Measurements from ENCODE around the gene HDGFL1. TPM values are rescaled to one million over a fixed set of nuclear protein-coding genes. Genes with fewer than 3 reads are reported as not detected.

HDGFL1 gene
- total and polyA plus RNA-seq, 4 donors: not detected

DNA sequence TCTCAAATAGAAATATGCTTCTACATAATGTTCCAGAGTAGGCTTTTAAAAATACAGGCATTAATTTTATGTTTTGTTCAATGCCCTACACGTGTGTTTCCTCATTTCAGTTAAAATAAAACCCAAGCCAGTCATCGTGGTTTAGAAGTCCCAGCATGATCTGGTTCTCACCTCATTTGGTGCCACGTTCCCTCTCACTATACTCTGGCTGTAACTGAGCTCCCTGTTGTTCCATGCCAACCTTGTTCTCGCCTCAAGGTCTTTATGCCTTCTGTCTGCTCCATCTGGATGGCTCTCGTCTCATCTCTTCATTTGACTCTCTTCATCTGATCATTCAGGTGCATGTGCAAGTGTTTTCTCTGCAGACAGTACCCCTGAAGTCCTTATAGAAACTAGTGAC, 32.6 kb downstream of the HDGFL1 start:
- H3K4me3 ChIP-seq (ENCODE audit: low read length in 2 of 2): no peak overlapping the region
- no peaks in the 10 kb centered on the region for H3K36me3 ChIP-seq (ENCODE audit: control insufficient read depth in 1 of 2, insufficient read depth in 2 of 2, low read length in 1 of 2)
- H3K9me3 ChIP-seq (ENCODE audit: control insufficient read depth, low read length): no peaks in the 10 kb centered on the region
- intact Hi-C loops (cut with DNase I): no loop called here
- ATAC-seq (ENCODE audit: low FRiP score): no peak
- 97% methylated on average over 5 of the region's 5 CpGs for WGBS, 2 donors
- no peaks in the 10 kb centered on the region for H3K27me3 ChIP-seq (ENCODE audit: control insufficient read depth in 1 of 2, insufficient read depth in 2 of 2, low read length in 1 of 2)
- DNase-seq: no peak
- H3K4me1 ChIP-seq (ENCODE audit: control insufficient read depth in 1 of 2, insufficient read depth in 2 of 2, low read length in 2 of 2): no peaks in the 10 kb centered on the region
- H3K27ac ChIP-seq (ENCODE audit: low read depth in 1 of 2, low read length in 2 of 2): no peak overlapping the region

DNA sequence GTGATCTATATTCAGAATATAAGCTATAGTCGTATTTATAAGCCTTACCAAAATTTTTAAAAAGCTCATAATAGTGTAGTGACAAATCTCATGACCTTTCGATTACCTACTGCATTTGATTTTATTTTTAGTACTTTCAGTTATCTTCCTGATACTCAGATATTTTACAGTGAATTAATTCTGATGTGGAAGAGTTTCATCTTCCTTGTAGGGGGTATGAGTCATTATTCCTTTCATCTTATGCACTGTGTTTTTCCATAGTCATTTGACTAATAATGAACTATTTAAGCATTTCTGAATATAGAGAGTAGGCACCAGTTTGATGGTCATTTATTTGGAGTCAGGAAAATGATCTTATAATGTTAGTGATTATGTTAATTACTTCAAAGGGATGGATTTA, 36.4 kb downstream of the HDGFL1 start:
- DNase-seq (no peak), ATAC-seq (ENCODE audit: low FRiP score) (no peak)
- intact Hi-C loops (cut with DNase I): no loop called here

DNA sequence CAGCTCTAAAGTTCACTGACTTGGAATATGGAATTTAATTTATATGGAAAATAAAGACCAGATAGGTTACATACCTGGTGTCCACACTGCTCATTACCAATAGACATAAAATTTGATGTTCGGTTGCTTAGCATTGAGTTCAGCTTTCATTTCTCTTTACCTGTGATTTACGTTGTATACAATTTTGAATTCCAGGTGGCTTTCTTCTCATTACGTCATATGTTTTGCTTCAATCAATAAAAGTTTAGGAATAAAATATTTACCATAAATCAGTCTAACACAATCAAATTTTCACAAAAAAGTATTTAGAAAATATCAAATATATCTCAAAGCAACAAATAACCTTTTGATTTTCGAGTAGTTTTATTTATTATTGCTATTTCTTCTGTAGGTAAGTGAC, 40.8 kb downstream of the HDGFL1 start:
- Histone ChIP-seq H3K4me1 (ENCODE audit: control insufficient read depth in 1 of 2, insufficient read depth in 2 of 2, low read length in 2 of 2) (peaks cover 0 to 6% of the 10 kb centered on the region in 2 donors), H3K4me3 (ENCODE audit: low read length in 2 of 2) (no peak overlapping the region), H3K27me3 (ENCODE audit: control insufficient read depth in 1 of 2, insufficient read depth in 2 of 2, low read length in 1 of 2) (no peaks in the 10 kb centered on the region), H3K9me3 (ENCODE audit: control insufficient read depth, low read length) (no peaks in the 10 kb centered on the region), H3K36me3 (ENCODE audit: control insufficient read depth in 1 of 2, insufficient read depth in 2 of 2, low read length in 1 of 2) (no peaks in the 10 kb centered on the region), H3K27ac (ENCODE audit: low read depth in 1 of 2, low read length in 2 of 2) (no peak overlapping the region)
- DNase-seq (no peak), ATAC-seq (ENCODE audit: low FRiP score) (no peak)
- 71 to 97% methylated on average over 4 of the region's 4 CpGs for WGBS, 2 donors
- intact Hi-C loops (cut with DNase I): no loop called here

More for the DNA sequence above, 36.4 kb downstream of the HDGFL1 start:
- no peaks in the 10 kb centered on the region for H3K27me3 ChIP-seq (ENCODE audit: control insufficient read depth in 1 of 2, insufficient read depth in 2 of 2, low read length in 1 of 2)
- no peaks in the 10 kb centered on the region for H3K4me1 ChIP-seq (ENCODE audit: control insufficient read depth in 1 of 2, insufficient read depth in 2 of 2, low read length in 2 of 2)
- no peaks in the 10 kb centered on the region for H3K9me3 ChIP-seq (ENCODE audit: control insufficient read depth, low read length)
- H3K4me3 ChIP-seq (ENCODE audit: low read length in 2 of 2): no peak overlapping the region
- H3K36me3 ChIP-seq (ENCODE audit: control insufficient read depth in 1 of 2, insufficient read depth in 2 of 2, low read length in 1 of 2): no peaks in the 10 kb centered on the region
- H3K27ac ChIP-seq (ENCODE audit: low read depth in 1 of 2, low read length in 2 of 2): no peak overlapping the region
- WGBS, 2 donors: 95 to 97% methylated on average over 2 of the region's 2 CpGs

GRCh38 chr6:22612236-22612635, 42.9 kb downstream of the HDGFL1 start:
- Histone ChIP-seq H3K4me3 (ENCODE audit: low read length in 2 of 2) (no peak overlapping the region), H3K27ac (ENCODE audit: low read depth in 1 of 2, low read length in 2 of 2) (no peak overlapping the region), H3K36me3 (ENCODE audit: control insufficient read depth in 1 of 2, insufficient read depth in 2 of 2, low read length in 1 of 2) (no peaks in the 10 kb centered on the region), H3K27me3 (ENCODE audit: control insufficient read depth in 1 of 2, insufficient read depth in 2 of 2, low read length in 1 of 2) (no peaks in the 10 kb centered on the region), H3K9me3 (ENCODE audit: control insufficient read depth, low read length) (no peaks in the 10 kb centered on the region), H3K4me1 (ENCODE audit: control insufficient read depth in 1 of 2, insufficient read depth in 2 of 2, low read length in 2 of 2) (peaks cover 0 to 6% of the 10 kb centered on the region in 2 donors)
- WGBS, 2 donors: 3 to 4% methylated on average over 3 of the region's 3 CpGs
- intact Hi-C loops (cut with DNase I): no loop called here
- ATAC-seq (ENCODE audit: low FRiP score) (no peak), DNase-seq (no peak)

DNA sequence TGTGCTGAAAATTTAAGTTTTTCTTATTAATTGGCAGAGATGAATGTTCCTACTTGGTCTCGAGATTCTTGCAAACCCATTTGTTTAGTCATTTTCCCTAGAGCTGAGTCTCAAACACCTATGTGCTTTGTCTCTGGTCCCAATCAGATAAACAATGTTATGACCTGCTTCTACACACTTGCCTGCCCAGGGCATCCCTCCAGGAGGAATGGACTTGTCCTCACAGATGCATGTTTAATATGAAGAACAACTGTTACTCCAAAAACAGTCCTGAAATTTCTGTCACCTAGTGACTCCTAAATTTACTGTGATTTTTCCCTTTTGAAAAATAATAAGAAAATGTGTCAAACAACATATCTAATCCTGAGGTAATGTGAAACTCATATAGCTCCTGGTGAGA, 43.7 kb downstream of the HDGFL1 start:
- H3K9me3 ChIP-seq (ENCODE audit: control insufficient read depth, low read length): no peaks in the 10 kb centered on the region
- H3K4me3 ChIP-seq (ENCODE audit: low read length in 2 of 2): no peak overlapping the region
- peaks cover 0 to 6% of the 10 kb centered on the region in 2 donors for H3K4me1 ChIP-seq (ENCODE audit: control insufficient read depth in 1 of 2, insufficient read depth in 2 of 2, low read length in 2 of 2)
- no peak for ATAC-seq (ENCODE audit: low FRiP score)
- WGBS, 2 donors: 19 to 33% methylated on average over 1 of the region's 1 CpG
- no peaks in the 10 kb centered on the region for H3K27me3 ChIP-seq (ENCODE audit: control insufficient read depth in 1 of 2, insufficient read depth in 2 of 2, low read length in 1 of 2)
- no peak for DNase-seq
- intact Hi-C loops (cut with DNase I): no loop called here
- no peak overlapping the region for H3K27ac ChIP-seq (ENCODE audit: low read depth in 1 of 2, low read length in 2 of 2)
- H3K36me3 ChIP-seq (ENCODE audit: control insufficient read depth in 1 of 2, insufficient read depth in 2 of 2, low read length in 1 of 2): no peaks in the 10 kb centered on the region

DNA sequence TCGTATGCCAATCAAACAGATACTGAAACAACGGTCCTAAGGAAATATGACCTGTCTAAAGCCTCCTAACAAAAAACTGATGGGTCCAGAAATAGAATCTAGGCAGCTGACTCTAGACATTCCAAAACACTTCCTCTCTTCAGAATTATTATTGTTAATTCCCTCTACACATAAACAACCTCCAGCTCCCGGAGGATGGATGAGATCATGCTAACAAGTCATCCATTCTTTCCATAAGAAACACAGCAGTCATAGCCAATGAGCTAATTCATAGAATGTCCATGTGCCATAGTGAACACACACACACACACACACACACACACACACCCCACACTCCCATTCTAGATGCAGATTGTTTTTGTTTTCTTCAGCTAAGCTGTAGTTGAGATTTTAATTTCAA, 44.3 kb downstream of the HDGFL1 start:
- Histone ChIP-seq H3K27ac (ENCODE audit: low read depth in 1 of 2, low read length in 2 of 2) (no peak overlapping the region), H3K27me3 (ENCODE audit: control insufficient read depth in 1 of 2, insufficient read depth in 2 of 2, low read length in 1 of 2) (no peaks in the 10 kb centered on the region), H3K36me3 (ENCODE audit: control insufficient read depth in 1 of 2, insufficient read depth in 2 of 2, low read length in 1 of 2) (no peaks in the 10 kb centered on the region), H3K4me3 (ENCODE audit: low read length in 2 of 2) (no peak overlapping the region), H3K4me1 (ENCODE audit: control insufficient read depth in 1 of 2, insufficient read depth in 2 of 2, low read length in 2 of 2) (peaks cover 0 to 6% of the 10 kb centered on the region in 2 donors), H3K9me3 (ENCODE audit: control insufficient read depth, low read length) (no peaks in the 10 kb centered on the region)
- whole genome bisulfite sequencing, 2 donors: 12 to 13% methylated on average over 3 of the region's 3 CpGs
- DNase-seq (no peak), ATAC-seq (ENCODE audit: low FRiP score) (no peak)
- intact Hi-C loops (cut with DNase I): no loop called here

- no peak for ATAC-seq (ENCODE audit: low FRiP score)
- peaks cover 0 to 6% of the 10 kb centered on the region in 2 donors for H3K4me1 ChIP-seq (ENCODE audit: control insufficient read depth in 1 of 2, insufficient read depth in 2 of 2, low read length in 2 of 2)
- WGBS, 2 donors: 44 to 79% methylated on average over 3 of the region's 3 CpGs
- intact Hi-C loops (cut with DNase I): no loop called here
- no peaks in the 10 kb centered on the region for H3K27me3 ChIP-seq (ENCODE audit: control insufficient read depth in 1 of 2, insufficient read depth in 2 of 2, low read length in 1 of 2)
- no peak overlapping the region for H3K4me3 ChIP-seq (ENCODE audit: low read length in 2 of 2)
- H3K9me3 ChIP-seq (ENCODE audit: control insufficient read depth, low read length): no peaks in the 10 kb centered on the region
- H3K27ac ChIP-seq (ENCODE audit: low read depth in 1 of 2, low read length in 2 of 2): no peak overlapping the region
- no peaks in the 10 kb centered on the region for H3K36me3 ChIP-seq (ENCODE audit: control insufficient read depth in 1 of 2, insufficient read depth in 2 of 2, low read length in 1 of 2)
- DNase-seq: no peak
These were observed 45.2 kb downstream of the HDGFL1 start for GRCh38 chr6:22614547-22614946.

- no peak for ATAC-seq (ENCODE audit: low FRiP score)
- WGBS, 2 donors: 37 to 43% methylated on average over 4 of the region's 4 CpGs
- DNase-seq: no peak
- H3K27me3 ChIP-seq (ENCODE audit: control insufficient read depth in 1 of 2, insufficient read depth in 2 of 2, low read length in 1 of 2): no peaks in the 10 kb centered on the region
- H3K36me3 ChIP-seq (ENCODE audit: control insufficient read depth in 1 of 2, insufficient read depth in 2 of 2, low read length in 1 of 2): no peaks in the 10 kb centered on the region
- intact Hi-C loops (cut with DNase I): no loop called here
- H3K4me1 ChIP-seq (ENCODE audit: control insufficient read depth in 1 of 2, insufficient read depth in 2 of 2, low read length in 2 of 2): peaks cover 0 to 3% of the 10 kb centered on the region in 2 donors
- no peak overlapping the region for H3K27ac ChIP-seq (ENCODE audit: low read depth in 1 of 2, low read length in 2 of 2)
- no peak overlapping the region for H3K4me3 ChIP-seq (ENCODE audit: low read length in 2 of 2)
- H3K9me3 ChIP-seq (ENCODE audit: control insufficient read depth, low read length): no peaks in the 10 kb centered on the region
These were observed 51.7 kb downstream of the HDGFL1 start for GRCh38 chr6:22621028-22621427.

Data from aorta (tissue), 5 donors.